Measurements from ENCODE around the gene FRMD4A.

FRMD4A gene

DNA sequence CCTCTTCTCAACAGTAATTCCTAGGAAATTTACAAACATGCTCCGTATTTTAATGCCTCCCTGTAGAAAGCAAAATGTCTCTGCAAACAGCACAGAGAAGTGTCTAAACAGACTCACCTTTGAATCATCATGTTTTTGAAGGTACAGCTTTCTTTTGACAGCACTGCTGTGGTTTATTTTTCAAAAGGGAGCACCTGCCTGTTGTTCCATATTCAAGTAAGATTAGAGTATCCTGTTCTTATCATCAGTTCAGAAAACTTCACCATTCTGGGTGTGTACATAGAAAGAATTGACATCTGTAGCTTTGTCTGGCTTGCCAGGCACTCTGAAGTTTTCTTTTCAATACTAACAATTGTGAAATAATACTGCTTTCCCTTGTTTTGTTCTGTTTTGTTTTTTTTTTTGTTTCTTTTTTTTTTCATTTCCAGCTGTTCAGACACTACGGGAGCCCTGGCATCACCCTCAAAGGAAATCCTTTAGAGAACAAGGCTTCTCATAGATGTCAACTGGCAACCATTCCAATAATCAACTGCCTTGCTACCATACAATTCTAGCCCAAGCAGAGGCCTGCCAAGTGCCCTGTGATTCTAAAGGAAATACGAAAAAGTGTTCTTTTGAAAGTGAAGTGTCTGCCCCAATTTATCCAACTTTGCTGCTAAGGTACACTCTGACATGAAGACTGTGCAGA lies 468.0 kb downstream of the FRMD4A start:
- Histone ChIP-seq H3K27me3 (ENCODE audit: low read length) (no peaks in the 10 kb centered on the region), H3F3A (ENCODE audit: insufficient read depth) (no peaks in the 10 kb centered on the region), H3K4me2 (ENCODE audit: low read depth, low read length, poor library complexity, severe bottlenecking) (no peak overlapping the region), H3K9ac (ENCODE audit: low read length) (no peak overlapping the region), H3K4me3 (ENCODE audit: insufficient read depth, low read length, poor library complexity, severe bottlenecking) (no peak overlapping the region), H3K9me2 (replicated peaks; ENCODE audit: insufficient read depth, low read length) (no peaks in the 10 kb centered on the region), H3K27ac (ENCODE audit: low read depth, low read length) (no peak overlapping the region), H2AFZ (ENCODE audit: low read depth, low read length, severe bottlenecking) (no peak overlapping the region), H3K9me3 (ENCODE audit: insufficient read depth, low read length) (no peaks in the 10 kb centered on the region), H4K20me1 (ENCODE audit: low read depth, low read length) (no peaks in the 10 kb centered on the region), H3K36me3 (ENCODE audit: low read length) (no peaks in the 10 kb centered on the region), H3K79me2 (ENCODE audit: insufficient read depth, low read length) (no peaks in the 10 kb centered on the region)
- TF ChIP-seq, protein P1, sequence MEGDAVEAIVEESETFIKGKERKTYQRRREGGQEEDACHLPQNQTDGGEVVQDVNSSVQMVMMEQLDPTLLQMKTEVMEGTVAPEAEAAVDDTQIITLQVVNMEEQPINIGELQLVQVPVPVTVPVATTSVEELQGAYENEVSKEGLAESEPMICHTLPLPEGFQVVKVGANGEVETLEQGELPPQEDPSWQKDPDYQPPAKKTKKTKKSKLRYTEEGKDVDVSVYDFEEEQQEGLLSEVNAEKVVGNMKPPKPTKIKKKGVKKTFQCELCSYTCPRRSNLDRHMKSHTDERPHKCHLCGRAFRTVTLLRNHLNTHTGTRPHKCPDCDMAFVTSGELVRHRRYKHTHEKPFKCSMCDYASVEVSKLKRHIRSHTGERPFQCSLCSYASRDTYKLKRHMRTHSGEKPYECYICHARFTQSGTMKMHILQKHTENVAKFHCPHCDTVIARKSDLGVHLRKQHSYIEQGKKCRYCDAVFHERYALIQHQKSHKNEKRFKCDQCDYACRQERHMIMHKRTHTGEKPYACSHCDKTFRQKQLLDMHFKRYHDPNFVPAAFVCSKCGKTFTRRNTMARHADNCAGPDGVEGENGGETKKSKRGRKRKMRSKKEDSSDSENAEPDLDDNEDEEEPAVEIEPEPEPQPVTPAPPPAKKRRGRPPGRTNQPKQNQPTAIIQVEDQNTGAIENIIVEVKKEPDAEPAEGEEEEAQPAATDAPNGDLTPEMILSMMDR (IDR thresholded peaks at IDR 0.05; ENCODE audit: insufficient read depth, low read length, poor library complexity, severe bottlenecking): no peak
- no peak for TF ChIP-seq EZH2phosphoT487 (conservative IDR thresholded peaks at IDR 0.05; ENCODE audit: low read length)

DNA sequence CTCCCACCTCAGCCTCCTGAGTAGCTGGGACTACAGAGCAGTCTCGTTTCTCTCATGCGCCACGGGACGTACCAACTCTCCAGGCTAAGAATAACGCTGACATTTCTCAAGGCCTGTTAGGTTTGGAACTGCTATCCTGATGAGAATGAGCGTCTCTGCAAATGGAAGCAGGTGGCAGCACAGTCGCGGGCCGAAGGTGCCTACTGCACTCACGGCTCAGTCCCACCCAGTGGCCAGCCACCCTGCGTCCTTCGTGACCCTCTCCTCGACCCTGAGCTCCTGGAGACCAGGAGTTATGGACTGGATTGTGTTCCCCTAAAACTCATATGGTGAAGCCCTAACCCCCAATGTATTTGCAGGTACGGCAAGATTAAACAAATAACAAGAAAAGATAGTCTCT lies 469.8 kb downstream of the FRMD4A start:
- Histone ChIP-seq H3K4me2 (ENCODE audit: low read depth, low read length, poor library complexity, severe bottlenecking) (no peak overlapping the region), H3K4me3 (ENCODE audit: insufficient read depth, low read length, poor library complexity, severe bottlenecking) (no peak overlapping the region), H3K9me2 (replicated peaks; ENCODE audit: insufficient read depth, low read length) (no peaks in the 10 kb centered on the region), H4K20me1 (ENCODE audit: low read depth, low read length) (no peaks in the 10 kb centered on the region), H3F3A (ENCODE audit: insufficient read depth) (no peaks in the 10 kb centered on the region), H3K79me2 (ENCODE audit: insufficient read depth, low read length) (no peaks in the 10 kb centered on the region), H3K9me3 (ENCODE audit: insufficient read depth, low read length) (no peaks in the 10 kb centered on the region), H3K36me3 (ENCODE audit: low read length) (no peaks in the 10 kb centered on the region), H3K9ac (ENCODE audit: low read length) (no peak overlapping the region), H3K27ac (ENCODE audit: low read depth, low read length) (no peak overlapping the region), H2AFZ (ENCODE audit: low read depth, low read length, severe bottlenecking) (no peak overlapping the region), H3K27me3 (ENCODE audit: low read length) (no peaks in the 10 kb centered on the region)
- no peak for TF ChIP-seq EZH2phosphoT487 (conservative IDR thresholded peaks at IDR 0.05; ENCODE audit: low read length)
- TF ChIP-seq, protein P1 (IDR thresholded peaks at IDR 0.05; ENCODE audit: insufficient read depth, low read length, poor library complexity, severe bottlenecking): no peak

DNA sequence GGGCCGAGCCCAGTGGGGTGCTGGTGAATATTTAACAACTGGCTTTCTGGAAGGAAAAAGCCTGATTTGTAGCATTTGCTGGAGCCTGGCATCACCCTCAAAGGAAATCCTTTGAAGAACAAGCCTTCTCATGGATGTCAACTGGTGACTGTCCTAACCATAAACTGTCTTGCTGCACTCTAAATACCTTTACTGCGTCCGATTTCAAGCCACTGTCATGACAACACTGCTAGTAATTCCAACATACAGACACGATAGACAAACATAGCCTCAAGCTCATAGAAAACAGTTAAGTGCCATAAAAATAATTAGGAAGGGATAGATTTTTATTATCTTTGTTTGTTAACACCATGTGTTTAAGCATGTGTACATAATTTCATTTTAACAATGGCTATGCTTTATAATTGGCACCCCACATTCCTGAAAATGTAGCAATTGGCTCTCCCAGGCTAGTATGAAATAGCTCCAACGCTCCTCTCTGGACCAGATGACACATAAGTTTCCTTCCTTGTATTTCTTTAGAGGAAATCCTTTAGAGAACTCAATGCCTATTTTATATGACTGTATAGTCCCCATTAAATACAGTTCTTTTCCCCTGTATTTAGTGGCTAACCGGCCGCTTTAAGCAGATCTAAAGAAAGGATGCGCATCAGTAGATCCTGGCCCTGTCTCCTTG lies 470.6 kb downstream of the FRMD4A start:
- H3K9ac ChIP-seq (ENCODE audit: low read length): no peak overlapping the region
- H3F3A ChIP-seq (ENCODE audit: insufficient read depth): no peaks in the 10 kb centered on the region
- no peaks in the 10 kb centered on the region for H3K79me2 ChIP-seq (ENCODE audit: insufficient read depth, low read length)
- no peak overlapping the region for H3K4me2 ChIP-seq (ENCODE audit: low read depth, low read length, poor library complexity, severe bottlenecking)
- H3K27me3 ChIP-seq (ENCODE audit: low read length): no peaks in the 10 kb centered on the region
- H3K9me3 ChIP-seq (ENCODE audit: insufficient read depth, low read length): no peaks in the 10 kb centered on the region
- H3K4me3 ChIP-seq (ENCODE audit: insufficient read depth, low read length, poor library complexity, severe bottlenecking): no peak overlapping the region
- H2AFZ ChIP-seq (ENCODE audit: low read depth, low read length, severe bottlenecking): no peak overlapping the region
- TF ChIP-seq, protein P1 (IDR thresholded peaks at IDR 0.05; ENCODE audit: insufficient read depth, low read length, poor library complexity, severe bottlenecking): no peak
- no peak for TF ChIP-seq EZH2phosphoT487 (conservative IDR thresholded peaks at IDR 0.05; ENCODE audit: low read length)
- no peak overlapping the region for H3K27ac ChIP-seq (ENCODE audit: low read depth, low read length)
- H3K36me3 ChIP-seq (ENCODE audit: low read length): no peaks in the 10 kb centered on the region
- no peaks in the 10 kb centered on the region for H3K9me2 ChIP-seq (replicated peaks; ENCODE audit: insufficient read depth, low read length)
- H4K20me1 ChIP-seq (ENCODE audit: low read depth, low read length): no peaks in the 10 kb centered on the region

Measured in SU-DHL-6 (cell line).